ENCODE results near the gene EHMT1.
"Not testable (repeated sequence)": the region's sequence is repeated elsewhere in the genome, so short reads cannot be mapped to it uniquely, and the experiment has no call there.

The EHMT1 gene

DNA sequence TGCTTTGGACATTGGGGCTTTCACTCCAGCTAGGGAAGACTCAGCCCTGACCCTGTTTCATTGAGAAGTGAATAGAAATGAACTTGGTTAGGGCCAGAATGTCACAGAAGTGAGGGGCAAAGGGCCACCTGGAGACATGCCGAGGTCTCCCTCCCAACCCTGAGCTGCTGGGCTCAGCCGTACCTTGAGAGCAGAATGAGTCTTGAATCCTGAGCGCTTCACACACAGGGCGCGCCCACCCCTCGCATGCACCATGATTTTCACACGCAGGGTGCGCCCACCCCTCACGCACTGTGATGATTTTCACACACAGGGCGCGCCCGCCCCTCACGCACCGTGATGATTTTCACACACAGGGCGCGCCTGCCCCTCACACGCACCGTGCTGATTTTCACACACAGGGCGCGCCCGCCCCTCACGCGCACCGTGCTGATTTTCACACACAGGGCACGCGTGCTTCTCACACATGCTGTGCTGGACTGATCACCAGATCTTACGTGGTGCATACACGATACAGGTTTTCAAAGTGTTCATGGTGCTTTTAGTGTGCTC, 99.0 kb downstream of the EHMT1 start:
- no peak for DNase-seq (ENCODE audit: low read depth in 2 of 2)

DNA sequence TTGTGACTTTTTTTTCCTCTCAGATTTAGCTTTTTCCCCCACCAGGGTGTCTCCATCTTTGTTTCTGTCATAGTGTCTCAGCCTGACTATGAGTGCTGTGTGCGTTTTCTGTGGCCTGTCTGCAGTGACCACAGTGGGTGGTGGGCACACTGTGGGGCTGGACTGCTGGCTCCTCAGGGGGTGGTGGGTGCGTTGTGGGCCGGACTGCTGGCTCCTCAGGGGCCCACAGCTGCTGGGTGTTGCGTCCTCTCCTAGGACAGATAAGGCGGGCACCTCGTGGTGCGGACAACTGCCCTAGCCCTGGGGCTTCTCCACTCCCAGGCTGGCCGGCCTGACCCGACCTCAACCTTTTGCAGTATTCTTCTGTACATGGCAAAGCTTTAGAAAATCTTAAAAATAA, 100.4 kb downstream of the EHMT1 start:
- DNase-seq (ENCODE audit: low read depth in 2 of 2) = no peak

DNA sequence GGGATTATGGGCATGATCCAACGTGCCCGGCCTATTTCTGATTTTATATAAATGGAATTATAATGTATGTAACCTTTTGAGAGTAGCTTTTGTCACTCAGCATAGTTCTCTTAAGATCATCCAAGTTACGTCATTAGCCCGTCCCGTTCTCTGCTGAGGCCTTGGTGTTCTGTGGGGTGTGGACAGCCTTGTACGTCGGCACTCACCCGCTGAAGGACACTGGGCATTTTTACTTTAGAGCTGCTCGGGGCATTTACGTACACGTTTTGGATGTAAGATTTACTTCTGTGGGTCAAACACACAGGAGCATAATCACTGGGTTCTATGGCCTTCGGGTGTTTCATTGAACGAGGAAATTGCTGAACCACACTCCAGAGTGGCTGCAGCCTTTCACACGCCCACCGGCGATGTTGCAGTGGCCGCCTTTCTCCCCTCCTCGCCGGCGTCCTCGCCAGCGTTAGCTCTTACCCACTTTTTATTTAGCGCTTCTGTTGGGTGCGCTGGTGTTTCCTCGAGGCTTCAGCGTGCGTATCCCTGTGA, 101.8 kb downstream of the EHMT1 start:
- no peak for DNase-seq (ENCODE audit: low read depth in 2 of 2)

DNA sequence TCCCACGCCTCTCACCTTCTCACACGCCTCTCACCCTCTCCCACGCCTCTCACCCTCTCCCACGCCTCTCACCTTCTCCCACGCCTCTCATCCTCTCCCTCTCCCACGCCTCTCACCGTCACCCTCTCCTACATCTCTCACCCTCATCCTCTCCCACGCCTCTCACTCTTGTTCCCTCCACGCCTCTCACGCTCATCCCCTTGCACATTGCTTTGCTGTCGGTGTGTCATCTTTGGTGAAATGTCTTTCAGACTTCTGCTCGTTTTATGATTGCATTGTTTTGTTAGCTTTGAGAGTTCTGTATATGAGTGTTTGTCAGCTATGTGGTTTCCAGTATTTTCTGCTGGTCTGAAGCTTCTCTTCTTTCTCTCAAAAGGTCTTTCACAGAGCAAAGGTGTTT, 102.7 kb downstream of the EHMT1 start:
- peak in 1 of 2 donors; percentile 43 for DNase-seq (ENCODE audit: low read depth in 2 of 2)

DNA sequence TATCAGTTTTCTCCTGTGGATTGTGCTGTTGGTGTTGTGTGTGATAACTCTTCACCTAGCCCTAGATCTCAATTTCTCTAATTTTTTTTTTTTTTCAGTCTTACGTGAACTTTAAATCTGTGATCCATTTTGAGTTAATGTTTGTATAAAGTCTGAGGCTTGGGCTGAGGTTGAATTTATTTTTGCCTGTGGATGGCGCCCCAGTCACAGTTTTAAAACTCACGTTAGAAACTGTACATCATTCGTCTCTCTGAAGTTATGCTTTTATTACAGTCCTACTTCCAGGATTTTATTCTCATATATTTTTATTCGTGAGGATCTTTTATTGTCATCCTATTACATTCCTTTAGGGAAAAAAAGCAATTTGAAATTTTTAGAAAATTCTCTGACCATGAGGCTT, 103.1 kb downstream of the EHMT1 start:
- no peak for DNase-seq (ENCODE audit: low read depth in 2 of 2)

DNA sequence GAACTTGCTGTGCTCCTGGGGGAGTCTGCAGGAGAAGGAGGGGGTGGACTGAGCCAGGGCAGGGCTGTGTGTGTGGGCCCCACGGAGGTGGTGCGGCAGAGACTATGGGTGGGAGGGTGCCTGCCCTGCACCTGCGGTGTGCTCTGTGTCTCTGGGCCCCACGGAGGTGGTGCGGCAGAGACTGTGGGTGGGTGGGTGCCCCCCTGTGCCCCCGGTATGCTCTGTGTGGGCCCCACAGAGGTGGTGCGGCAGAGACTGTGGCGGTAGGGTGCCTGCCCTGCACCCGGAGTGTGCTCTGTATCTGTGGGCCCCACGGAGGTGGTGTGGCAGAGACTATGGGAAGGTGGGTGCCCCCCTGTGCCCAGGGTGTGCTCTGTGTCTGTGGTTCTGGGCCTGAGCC, 103.7 kb downstream of the EHMT1 start:
- DNase-seq (ENCODE audit: low read depth in 2 of 2) = no peak

DNA sequence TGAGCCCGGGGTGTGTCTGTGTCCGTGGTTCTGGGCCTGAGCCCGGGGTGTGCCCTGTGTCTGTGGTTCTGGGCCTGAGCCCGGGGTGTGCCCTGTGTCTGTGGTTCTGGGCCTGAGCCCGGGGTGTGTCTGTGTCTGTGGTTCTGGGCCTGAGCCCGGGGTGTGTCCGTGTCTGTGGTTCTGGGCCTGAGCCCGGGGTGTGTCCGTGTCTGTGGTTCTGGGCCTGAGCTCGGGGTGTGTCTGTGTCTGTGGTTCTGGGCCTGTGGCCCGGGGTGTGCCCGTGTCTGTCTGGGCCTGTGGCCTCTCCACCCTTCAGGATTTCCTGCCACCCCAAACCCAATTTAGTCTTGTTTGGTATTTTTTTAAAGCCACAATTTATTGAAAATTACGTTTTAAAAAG, 104.6 kb downstream of the EHMT1 start:
- DNase-seq (ENCODE audit: low read depth in 2 of 2) = not testable (repeated sequence)

DNA sequence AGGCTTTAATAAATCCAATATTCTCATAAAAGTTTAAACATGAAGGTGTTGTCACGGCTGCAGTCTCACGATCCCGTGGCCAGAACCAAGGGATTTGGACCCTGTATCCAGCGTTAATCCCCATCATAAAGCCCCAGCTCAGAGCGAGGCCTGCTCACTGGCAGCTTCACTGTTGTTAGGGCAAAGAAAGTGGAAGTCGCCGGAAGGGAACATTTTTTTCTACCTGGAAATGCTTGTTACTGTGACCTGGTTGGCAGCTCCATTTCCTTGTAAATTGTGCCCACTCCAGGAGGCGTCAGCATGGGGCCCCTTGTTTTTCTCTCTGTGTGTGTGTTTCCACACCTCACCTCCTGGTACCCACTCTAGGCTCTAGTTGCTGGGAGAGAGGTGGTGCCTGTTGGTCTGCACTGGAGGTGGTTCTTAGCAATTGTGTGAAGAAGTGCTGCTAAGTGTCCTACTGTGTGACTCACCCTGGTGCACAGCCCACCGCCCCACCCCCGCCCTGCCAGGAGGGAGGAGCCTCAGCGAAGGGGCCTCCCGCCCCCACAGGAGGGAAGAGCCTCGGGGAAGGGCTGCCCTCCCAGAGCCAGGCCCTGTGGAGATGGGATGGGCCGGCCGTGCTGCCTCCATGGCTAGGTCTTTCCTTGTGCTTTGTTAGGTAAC, 105.1 kb downstream of the EHMT1 start:
- peak; percentile 18 to 28 for DNase-seq (ENCODE audit: low read depth in 2 of 2)

DNA sequence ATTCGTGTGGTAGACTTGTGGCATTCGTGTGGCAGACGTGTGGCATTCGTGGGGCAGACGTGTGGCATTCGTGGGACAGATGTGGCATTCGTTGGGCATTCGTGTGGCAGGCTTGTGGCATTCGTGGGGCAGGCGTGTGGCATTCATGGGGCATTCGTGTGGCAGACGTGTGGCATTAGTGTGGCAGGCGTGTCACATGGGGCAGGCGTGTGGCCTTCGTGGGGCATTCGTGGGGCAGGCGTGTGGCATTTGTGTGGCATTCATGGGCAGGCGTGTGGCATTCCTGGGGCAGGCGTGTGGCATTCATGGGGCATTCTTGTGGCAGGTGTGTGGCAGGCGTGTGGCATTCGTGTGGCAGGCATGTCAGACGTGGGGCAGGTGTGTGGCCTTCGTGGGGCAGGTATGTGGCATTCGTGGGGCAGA, 106.0 kb downstream of the EHMT1 start:
- no peak for DNase-seq (ENCODE audit: low read depth in 2 of 2)

DNA sequence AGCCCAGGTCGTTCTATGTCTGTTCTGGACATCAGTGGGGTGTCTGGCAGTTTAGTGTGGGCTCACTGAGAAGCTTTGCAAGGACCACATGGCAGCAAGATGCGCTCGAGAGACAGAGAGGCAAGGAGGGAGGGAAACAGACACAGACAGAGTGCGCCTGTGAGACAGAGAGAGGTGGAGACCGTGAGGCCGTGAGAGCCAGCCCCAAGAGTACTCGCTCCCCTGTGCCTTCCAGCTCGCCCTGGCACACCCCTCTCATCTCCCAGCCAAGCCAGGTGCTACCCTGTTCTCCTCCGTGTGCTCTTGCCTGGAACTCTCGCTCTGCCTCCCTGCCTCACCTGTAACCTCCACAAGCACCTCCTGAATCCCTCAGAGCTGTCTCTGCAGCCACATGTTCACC, 106.8 kb downstream of the EHMT1 start:
- no peak for DNase-seq (ENCODE audit: low read depth in 2 of 2)

DNA sequence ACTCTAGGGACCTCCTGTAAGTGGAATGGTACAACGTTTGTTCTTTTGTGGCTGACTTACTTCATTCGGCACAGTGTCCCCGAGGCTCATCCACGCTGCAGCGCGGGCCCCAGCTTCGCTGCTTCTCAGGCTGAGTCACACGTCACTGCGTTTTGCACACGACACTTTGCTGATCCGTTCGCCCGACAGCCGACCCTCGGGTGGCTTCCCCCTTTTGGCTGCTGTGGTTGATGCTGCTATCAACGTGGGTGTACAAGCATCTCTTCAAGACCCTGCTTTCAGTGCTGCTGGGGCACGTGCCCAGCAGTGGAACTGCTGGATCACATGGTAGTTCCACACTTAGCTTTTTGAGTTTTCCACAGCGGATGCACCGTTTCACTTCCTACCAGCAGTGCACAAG, 107.5 kb downstream of the EHMT1 start:
- DNase-seq (ENCODE audit: low read depth in 2 of 2) = not testable (repeated sequence)

DNA sequence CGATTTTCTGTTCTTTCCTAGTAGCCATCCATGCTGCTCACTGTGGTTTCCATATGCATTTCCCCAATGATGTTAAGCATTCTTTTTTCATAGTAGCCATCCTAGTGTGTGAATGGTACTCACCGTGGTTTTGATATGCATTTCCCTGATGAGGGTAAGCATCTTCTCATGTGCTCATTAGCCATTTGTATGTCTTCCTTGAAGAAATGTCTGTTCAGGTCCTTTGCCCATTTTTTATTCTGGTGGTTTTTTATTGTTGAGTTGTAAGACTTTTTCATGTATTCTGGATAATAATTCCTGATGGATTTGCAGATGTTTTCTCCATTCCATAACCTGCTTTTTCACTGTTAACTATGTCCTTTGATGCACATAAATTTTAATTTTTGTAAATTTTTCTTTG, 108.0 kb downstream of the EHMT1 start:
- no peak for DNase-seq (ENCODE audit: low read depth in 2 of 2)

DNA sequence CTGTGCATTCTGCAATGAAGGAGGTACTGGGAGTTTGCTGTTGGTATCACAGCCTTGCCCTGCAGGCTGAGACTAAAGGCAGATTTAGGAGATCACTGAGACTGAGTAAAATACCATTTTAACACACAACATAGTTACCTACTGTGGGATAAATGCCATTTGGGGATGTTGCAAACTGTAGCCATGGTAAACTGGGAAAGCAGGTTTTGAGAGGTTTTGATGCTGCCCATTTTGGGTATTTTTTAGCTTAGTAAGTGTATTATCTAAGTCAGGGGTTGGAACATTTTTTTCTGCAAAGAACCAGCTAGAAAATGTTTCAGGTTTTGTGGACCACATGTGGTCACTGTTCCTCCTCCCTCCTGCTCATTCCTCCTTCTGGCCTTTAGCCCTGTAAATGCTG, 108.9 kb downstream of the EHMT1 start:
- no peak for DNase-seq (ENCODE audit: low read depth in 2 of 2)

DNA sequence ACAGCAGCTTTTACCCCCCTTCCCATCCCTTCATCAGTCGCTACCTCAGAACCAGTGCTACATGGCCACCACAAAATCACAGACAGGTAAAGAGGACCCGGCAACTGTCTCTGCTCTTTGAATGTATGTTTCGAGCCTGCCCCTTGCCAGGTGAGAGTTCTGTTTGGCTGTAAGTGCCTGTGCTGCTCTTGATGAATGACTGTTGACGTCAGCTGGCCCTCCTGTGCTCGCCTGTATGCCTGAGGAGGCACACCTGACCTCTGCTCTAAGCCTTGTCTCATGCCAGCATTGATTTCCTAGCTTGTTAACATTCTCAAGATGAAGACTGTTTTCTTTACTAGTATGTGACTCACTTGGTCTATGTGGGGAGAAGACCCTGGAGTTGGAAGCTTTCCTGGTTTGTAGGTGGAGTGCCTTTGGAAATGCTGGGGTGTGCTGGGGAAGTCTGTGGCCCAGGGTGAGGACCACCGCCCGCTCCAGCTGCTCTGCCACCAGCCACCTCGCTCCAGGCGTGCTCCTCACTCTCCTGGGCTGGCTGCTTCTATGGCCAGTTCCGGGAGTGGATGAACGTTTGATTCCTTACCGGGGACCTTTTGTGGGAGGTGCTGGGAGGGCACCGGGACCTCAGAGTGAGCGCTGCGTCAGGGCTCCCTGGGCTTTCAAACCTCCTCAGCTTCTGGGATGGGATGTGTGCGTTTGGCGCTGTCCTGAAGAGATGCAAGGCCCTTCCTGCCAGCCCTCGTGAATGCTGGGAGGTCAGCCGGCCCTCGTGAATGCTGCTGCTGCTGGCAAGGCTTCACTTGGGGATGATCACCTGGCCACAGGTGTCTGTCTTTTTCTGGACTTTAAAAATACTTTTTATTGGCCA, 109.9 kb downstream of the EHMT1 start:
- DNase-seq (ENCODE audit: low read depth in 2 of 2) = no peak

DNA sequence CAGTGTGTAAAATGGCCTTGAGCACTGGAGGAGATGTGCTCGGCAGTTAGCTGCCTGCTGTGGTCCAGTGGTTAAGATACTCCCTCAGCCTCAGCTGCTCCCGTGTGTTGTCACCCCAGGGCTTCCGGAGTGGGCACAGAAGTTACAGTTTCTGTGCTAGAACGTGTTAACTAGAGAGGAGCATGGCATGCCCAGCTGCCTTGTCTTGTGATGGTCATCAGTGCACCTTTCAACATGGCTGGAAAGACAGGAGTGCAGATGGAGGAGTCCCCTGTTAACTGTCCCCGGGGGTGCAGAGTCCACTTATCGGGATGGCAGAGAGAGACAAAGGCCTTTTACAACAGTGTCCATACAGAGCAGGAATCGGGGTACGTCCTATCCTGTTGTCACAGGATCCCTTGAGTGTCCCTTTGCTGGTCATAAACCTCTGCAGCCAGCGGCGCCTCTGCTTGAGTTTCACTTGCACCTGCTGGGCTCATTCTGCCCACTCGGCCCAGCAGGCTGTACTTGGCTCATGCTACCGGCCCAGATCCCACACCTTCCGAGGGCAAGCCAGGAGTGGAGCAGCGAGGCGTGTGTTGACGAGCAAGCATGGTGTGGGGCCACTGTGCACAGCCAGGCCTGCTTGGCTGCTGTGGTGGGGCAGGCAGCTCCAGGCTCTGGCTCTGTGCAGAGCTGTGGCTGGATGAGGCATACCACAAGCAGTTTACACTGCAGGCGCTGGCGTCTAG, 112.6 kb downstream of the EHMT1 start:
- no peak for DNase-seq (ENCODE audit: low read depth in 2 of 2)

DNA sequence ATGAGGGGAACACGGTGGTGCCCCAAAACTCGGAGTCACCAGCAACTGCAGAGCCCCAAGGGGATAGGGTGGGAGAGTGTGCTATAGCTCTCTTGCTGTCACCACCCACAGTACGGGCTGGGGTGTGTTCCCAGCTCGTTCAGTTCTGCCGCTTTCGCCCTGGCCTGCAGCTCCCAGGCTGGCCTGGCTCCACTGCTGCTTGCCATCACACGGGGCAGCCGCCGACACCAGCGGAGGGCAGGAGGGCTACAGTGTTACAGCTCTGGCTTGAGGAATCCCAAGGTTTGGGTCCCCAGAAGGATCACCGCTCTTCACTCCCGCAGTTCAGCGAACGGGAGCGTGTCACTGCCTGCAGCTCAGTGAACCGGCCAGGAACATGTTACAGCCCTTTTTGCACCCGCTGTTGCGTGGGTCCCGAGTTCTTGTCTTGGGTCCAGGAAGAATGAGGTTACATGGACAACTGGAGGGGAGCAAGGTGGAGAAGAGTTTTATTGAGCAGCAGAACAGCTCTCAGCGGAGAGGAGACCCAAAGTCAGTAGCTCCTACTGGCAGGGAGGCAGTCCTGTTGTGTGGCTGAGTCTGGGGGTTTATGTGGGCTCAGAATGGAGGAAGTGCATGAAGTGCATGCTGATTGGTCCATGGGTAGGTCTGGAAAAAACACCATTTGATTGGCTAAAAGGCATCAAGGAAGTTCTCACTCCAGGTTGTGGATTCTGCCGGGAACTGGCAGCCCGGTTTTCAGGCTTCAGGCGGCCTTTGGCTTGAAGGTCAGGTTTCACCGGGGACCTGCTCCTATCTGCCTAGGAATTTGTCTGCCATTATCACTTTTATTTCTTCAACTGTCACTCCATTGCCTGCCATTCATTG, 113.4 kb downstream of the EHMT1 start:
- no peak for DNase-seq (ENCODE audit: low read depth in 2 of 2)

DNA sequence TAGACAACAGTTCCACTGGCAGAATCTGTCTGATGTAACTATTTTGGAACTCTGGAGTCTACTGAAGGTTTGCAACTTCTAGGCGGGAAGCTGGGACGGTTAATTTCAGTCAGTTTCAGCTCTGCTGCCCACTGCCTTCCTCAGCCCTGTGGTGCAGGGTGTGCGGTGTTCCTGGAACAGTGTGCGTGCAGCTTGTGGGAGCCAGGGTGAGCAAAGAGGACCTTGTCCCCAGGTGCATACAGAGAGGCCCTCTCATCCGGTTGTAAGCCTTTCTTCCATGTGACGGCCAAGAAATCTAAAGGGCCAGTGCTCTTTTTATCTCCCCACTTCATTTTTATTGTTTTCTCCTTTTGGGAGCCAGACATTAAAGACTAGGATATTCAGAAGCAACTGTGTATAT, 114.6 kb downstream of the EHMT1 start:
- no peak for DNase-seq (ENCODE audit: low read depth in 2 of 2)

DNA sequence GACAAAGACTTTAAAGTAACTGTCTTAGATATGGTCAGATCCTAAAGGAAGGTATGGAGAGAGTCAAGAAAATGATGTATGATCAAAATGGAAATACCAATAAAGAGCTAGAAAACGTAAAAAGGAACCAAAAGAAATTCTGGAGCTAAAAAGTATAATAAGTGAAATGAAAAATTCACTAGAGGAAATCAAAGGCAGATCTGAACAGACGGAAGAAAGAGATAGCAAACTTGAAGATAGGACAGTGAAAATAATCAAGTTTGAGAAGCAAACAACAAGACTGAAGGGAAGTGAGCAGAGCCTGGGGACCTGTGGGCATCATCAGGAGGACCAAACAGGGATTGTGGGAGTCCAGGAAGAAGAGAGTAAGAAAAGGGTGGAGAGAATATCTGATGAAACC, 115.4 kb downstream of the EHMT1 start:
- no peak for DNase-seq (ENCODE audit: low read depth in 2 of 2)

DNA sequence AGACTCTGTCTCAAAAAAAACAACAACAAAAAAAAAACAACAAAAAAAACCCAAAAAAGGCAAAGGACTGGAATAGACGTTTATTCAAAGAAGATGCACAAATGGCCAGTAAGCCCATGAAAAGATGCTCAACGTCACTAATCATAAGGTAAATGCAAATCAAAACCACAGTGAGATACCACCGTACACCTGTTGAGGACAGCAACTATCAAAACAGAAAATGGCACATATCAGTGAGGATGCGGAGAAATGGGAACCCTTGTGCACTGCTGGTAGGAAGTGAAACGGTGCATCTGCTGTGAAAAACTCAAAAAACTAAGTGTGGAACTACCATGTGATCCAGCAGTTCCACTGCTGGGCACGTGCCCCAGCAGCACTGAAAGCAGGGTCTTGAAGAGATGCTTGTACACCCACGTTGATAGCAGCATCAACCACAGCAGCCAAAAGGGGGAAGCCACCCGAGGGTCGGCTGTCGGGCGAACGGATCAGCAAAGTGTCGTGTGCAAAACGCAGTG, 119.4 kb downstream of the EHMT1 start:
- DNase-seq (ENCODE audit: low read depth in 2 of 2) = not testable (repeated sequence)

DNA sequence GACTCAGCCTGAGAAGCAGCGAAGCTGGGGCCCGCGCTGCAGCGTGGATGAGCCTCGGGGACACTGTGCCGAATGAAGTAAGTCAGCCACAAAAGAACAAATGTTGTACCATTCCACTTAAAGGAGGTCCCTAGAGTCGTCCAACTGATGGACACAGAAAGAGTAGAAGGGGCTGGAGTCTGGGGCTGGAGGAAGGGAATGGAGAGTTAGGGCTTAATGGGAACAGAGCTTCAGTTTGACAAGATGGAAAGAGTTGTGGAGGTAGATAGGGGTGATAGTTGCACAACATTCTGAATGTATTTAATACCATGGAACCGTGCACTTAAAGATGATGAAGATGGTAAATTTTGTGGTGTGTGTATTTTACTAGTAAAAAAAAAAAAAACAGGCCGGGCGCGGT, 119.9 kb downstream of the EHMT1 start:
- DNase-seq (ENCODE audit: low read depth in 2 of 2) = no peak

Data from stimulated activated CD4-positive, alpha-beta T cell treated with anti-CD3 and anti-CD28 coated beads, Interleukin-1b, Interleukin-23, amount 100 ng/mL, for 4 hours (primary cell).